ENCODE data around the gene LPO. TPM values are rescaled to one million over a fixed set of nuclear protein-coding genes. Genes with fewer than 3 reads are reported as not detected.

LPO gene
- polyA plus RNA-seq, 1 experiment: not detected

DNA sequence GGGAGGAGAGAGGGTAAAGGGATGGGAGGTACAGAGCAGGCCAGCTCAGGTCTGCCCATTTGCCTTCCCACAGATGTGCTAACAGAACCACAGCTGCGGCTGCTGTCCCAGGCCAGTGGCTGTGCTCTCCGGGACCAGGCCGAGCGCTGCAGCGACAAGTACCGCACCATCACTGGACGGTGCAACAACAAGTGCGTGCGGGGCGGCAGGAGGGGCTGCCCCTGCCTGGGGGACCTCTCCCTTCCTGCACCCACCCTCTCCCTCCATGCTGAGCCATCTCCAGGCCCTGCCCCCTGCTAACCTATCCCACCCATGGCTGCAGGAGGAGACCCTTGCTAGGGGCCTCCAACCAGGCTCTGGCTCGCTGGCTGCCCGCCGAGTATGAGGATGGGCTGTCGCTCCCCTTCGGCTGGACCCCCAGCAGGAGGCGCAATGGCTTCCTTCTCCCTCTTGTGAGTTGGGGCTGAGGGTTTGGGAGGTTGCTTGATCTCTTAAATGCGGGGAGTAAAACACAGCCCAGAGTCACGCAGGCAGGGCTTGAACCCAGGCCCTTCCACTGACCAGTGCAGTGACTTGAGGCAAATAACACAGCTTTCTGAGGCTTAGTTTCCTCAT is 44.6 kb upstream of the LPO start:
- no peaks in the 10 kb centered on the region; the same call in 1 of the 2 replicates for H3K9me3 ChIP-seq (ENCODE audit: control insufficient read depth, insufficient read depth, low read length)
- TF ChIP-seq CTCF (IDR thresholded peaks at IDR 0.05; ENCODE audit: low read depth, low read length): no peak
- peaks cover 3% of the 10 kb centered on the region for H3K27me3 ChIP-seq (ENCODE audit: control insufficient read depth, insufficient read depth, low read length)
- H3K4me3 ChIP-seq (ENCODE audit: low read depth, low read length): no peak overlapping the region
- ChIA-PET POLR2A (no interaction called here), CTCF (no interaction called here)
- no peak overlapping the region for H3K27ac ChIP-seq (ENCODE audit: low read depth, low read length)
- no peak for DNase-seq (ENCODE audit: low read depth, low spot score)

GRCh38 chr17:58195518-58196123 is 42.8 kb upstream of the LPO start:
- no peak for TF ChIP-seq CTCF (IDR thresholded peaks at IDR 0.05; ENCODE audit: low read depth, low read length)
- POLR2A ChIA-PET: no interaction called here

DNA sequence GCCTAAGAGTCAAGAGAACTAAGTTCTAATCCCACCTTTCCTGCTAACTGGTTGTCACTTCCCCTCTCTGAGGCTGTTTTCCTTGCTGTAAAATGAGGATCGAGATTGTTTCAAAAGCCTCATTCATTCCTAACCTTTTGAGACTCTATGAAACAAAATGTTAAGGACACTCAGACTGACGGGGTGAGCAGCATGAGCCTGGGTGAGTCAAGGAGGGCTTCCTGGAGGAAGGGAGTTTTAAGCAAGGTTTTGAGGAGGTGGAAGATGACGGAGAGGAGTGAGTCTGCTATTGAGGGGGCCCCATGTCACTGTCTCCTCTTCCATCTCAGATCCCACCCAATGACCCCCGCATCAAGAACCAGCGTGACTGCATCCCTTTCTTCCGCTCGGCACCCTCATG is 41.8 kb upstream of the LPO start:
- no peak for TF ChIP-seq CTCF (IDR thresholded peaks at IDR 0.05; ENCODE audit: low read depth, low read length)
- CTCF ChIA-PET: no interaction called here
- DNase-seq (ENCODE audit: low read depth, low spot score): no peak
- H3K4me3 ChIP-seq (ENCODE audit: low read depth, low read length): no peak overlapping the region
- peaks cover 6% of the 10 kb centered on the region for H3K27me3 ChIP-seq (ENCODE audit: control insufficient read depth, insufficient read depth, low read length)
- POLR2A ChIA-PET: no interaction called here
- H3K27ac ChIP-seq (ENCODE audit: low read depth, low read length): no peak overlapping the region
- no peaks in the 10 kb centered on the region; the same call in 1 of the 2 replicates for H3K9me3 ChIP-seq (ENCODE audit: control insufficient read depth, insufficient read depth, low read length)

More at GRCh38 chr17:58195518-58196123, 42.8 kb upstream of the LPO start:
- no peak for DNase-seq (ENCODE audit: low read depth, low spot score)
- Histone ChIP-seq H3K9me3 (ENCODE audit: control insufficient read depth, insufficient read depth, low read length) (no peaks in the 10 kb centered on the region; the same call in 1 of the 2 replicates), H3K27ac (ENCODE audit: low read depth, low read length) (no peak overlapping the region), H3K27me3 (ENCODE audit: control insufficient read depth, insufficient read depth, low read length) (peaks cover 6% of the 10 kb centered on the region), H3K4me3 (ENCODE audit: low read depth, low read length) (no peak overlapping the region)
- CTCF ChIA-PET: no interaction called here

DNA sequence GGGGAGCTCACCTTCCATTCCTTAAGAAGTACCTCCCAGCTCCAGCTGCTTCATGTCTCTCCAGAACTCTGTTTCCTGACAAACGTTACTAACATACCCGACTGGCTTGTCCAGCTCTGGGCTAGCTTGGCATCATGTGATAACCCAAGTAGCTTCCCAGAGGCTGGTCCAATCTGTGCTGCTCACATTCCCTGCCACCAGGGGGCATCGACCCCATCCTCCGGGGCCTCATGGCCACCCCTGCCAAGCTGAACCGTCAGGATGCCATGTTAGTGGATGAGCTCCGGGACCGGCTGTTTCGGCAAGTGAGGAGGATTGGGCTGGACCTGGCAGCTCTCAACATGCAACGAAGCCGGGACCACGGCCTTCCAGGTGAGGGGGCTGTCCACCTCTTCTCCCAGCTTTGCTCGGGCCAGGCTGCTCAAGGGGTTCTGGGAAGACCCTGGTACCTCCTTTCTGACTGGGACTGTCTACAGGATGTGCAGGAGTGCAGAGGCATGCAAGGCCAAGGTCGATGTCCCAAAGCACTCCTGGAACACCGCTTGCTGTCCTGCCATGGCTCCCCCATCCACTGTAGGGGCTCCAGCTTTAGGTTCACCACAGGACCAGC is 38.3 kb upstream of the LPO start:
- H3K4me3 ChIP-seq (ENCODE audit: low read depth, low read length): no peak overlapping the region
- no peak overlapping the region for H3K27ac ChIP-seq (ENCODE audit: low read depth, low read length)
- peak; percentile 54 for TF ChIP-seq CTCF (IDR thresholded peaks at IDR 0.05; ENCODE audit: low read depth, low read length)
- ChIA-PET CTCF (interaction anchor here (0.5 to 2.0 kb wide), 16 partner anchors 9 to 852 kb away, joined by 3 to 8 read pairs (median 4); partner anchors contain the start of gene RNF43), POLR2A (no interaction called here)
- DNase-seq (ENCODE audit: low read depth, low spot score): no peak
- peaks cover 3% of the 10 kb centered on the region for H3K27me3 ChIP-seq (ENCODE audit: control insufficient read depth, insufficient read depth, low read length)
- no peaks in the 10 kb centered on the region for H3K9me3 ChIP-seq (ENCODE audit: control insufficient read depth, insufficient read depth, low read length)

DNA sequence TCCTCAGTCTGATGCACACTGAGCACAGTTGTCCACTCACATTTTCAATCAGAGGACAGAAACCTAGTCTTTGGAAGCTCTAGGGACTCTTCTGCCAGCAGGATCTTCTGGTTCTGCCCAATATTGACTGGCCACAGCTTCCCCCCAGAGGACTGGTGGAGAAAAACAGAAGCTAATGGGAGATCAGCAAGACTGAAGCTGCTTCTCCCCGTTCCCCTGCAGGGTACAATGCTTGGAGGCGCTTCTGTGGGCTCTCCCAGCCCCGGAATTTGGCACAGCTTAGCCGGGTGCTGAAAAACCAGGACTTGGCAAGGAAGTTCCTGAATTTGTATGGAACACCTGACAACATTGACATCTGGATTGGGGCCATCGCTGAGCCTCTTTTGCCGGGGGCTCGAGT is 35.5 kb upstream of the LPO start:
- CTCF ChIA-PET: no interaction called here
- Histone ChIP-seq H3K27ac (ENCODE audit: low read depth, low read length) (no peak overlapping the region), H3K27me3 (ENCODE audit: control insufficient read depth, insufficient read depth, low read length) (peaks cover 3% of the 10 kb centered on the region), H3K4me3 (ENCODE audit: low read depth, low read length) (no peak overlapping the region), H3K9me3 (ENCODE audit: control insufficient read depth, insufficient read depth, low read length) (no peaks in the 10 kb centered on the region)
- POLR2A ChIA-PET: no interaction called here
- no peak for DNase-seq (ENCODE audit: low read depth, low spot score)
- TF ChIP-seq CTCF (IDR thresholded peaks at IDR 0.05; ENCODE audit: low read depth, low read length): no peak

Data from AG04450 (cell line).